H9 (cell line): ENCODE data around the gene C1orf122. TPM values are rescaled to one million over a fixed set of nuclear protein-coding genes. Genes with fewer than 3 reads are reported as not detected.

Experiments used
- DNase-seq: peaks from one replicate; pipeline ENCODE4 v3.0.0-alpha.2; 2017
- H2AFZ ChIP-seq: one replicate; pipeline ENCODE4 v1.6.1; 2013; ENCODE audit warnings: mild to moderate bottlenecking, low read length, control low read depth, moderate library complexity
- H2AK5ac ChIP-seq: 2 replicates; pipeline ENCODE4 v1.6.1; 2013; ENCODE audit warnings: low read length, control low read depth, mixed read lengths; ENCODE audit not compliant: insufficient read length
- H2BK120ac ChIP-seq: one replicate; pipeline ENCODE4 v1.6.1; 2013; ENCODE audit warnings: low read depth, mild to moderate bottlenecking, low read length, control low read depth, inconsistent platforms; ENCODE audit not compliant: poor library complexity, severe bottlenecking
- H2BK12ac ChIP-seq: 2 replicates; pipeline ENCODE4 v1.6.1; 2013; ENCODE audit warnings: low read length, control low read depth, mixed read lengths, low read depth; ENCODE audit not compliant: insufficient read length
- H2BK15ac ChIP-seq: 2 replicates; pipeline ENCODE4 v1.6.1; 2013; ENCODE audit warnings: low read depth, low read length, control low read depth
- H2BK20ac ChIP-seq: one replicate; pipeline ENCODE4 v1.6.1; 2013; ENCODE audit warnings: low read depth, mild to moderate bottlenecking, low read length, control low read depth, inconsistent platforms; ENCODE audit not compliant: poor library complexity, severe bottlenecking
- H2BK5ac ChIP-seq: 2 replicates; pipeline ENCODE4 v1.6.1; 2013; ENCODE audit warnings: low read length, control low read depth, mixed read lengths; ENCODE audit not compliant: insufficient read length
- H3K14ac ChIP-seq: 2 replicates; pipeline ENCODE4 v1.6.1; 2013; ENCODE audit warnings: low read length, control low read depth; ENCODE audit not compliant: insufficient read depth
- H3K18ac ChIP-seq: 2 replicates; pipeline ENCODE4 v1.6.1; 2013; ENCODE audit warnings: low read depth, mild to moderate bottlenecking, mixed read lengths, low read length, control low read depth; ENCODE audit not compliant: insufficient read length
- H3K23ac ChIP-seq: 2 replicates; pipeline ENCODE4 v1.6.1; 2013; ENCODE audit warnings: low read length, control low read depth, mixed read lengths, low read depth; ENCODE audit not compliant: insufficient read length
- H3K23me2 ChIP-seq: 2 replicates; pipeline ENCODE4 v1.6.1; 2013; ENCODE audit warnings: low read depth, mild to moderate bottlenecking, mixed read lengths, low read length, control low read depth; ENCODE audit not compliant: insufficient read length, poor library complexity, severe bottlenecking
- H3K27ac ChIP-seq: 2 replicates; pipeline ENCODE4 v1.5.1; 2013; ENCODE audit warnings: low read length, control low read depth, mixed read lengths, low read depth; ENCODE audit not compliant: insufficient read length
- H3K27me3 ChIP-seq: 2 replicates; pipeline ENCODE4 v1.6.1; 2013; ENCODE audit warnings: low read length, control low read depth, inconsistent platforms; ENCODE audit not compliant: insufficient read depth
- H3K4ac ChIP-seq: 2 replicates; pipeline ENCODE4 v1.6.1; 2013; ENCODE audit warnings: low read depth, mild to moderate bottlenecking, control low read depth, inconsistent platforms, low read length, moderate library complexity
- H3K4me1 ChIP-seq: 2 replicates; pipeline ENCODE4 v1.6.1; 2013; ENCODE audit warnings: low read length, control low read depth, inconsistent platforms; ENCODE audit not compliant: insufficient read depth
- H3K4me2 ChIP-seq: 2 replicates; pipeline ENCODE4 v1.6.1; 2013; ENCODE audit warnings: low read length, control low read depth, mixed read lengths; ENCODE audit not compliant: insufficient read length, insufficient read depth
- H3K56ac ChIP-seq: 2 replicates; pipeline ENCODE4 v1.6.1; 2013; ENCODE audit warnings: low read depth, mild to moderate bottlenecking, mixed read lengths, low read length, control low read depth; ENCODE audit not compliant: insufficient read length
- H3K79me1 ChIP-seq: 2 replicates; pipeline ENCODE4 v1.6.1; 2013; ENCODE audit warnings: low read depth, mild to moderate bottlenecking, moderate library complexity, low read length, control low read depth, inconsistent platforms; ENCODE audit not compliant: insufficient read depth, poor library complexity, severe bottlenecking
- H3K79me2 ChIP-seq: 2 replicates; pipeline ENCODE4 v1.6.1; 2013; ENCODE audit warnings: low read length, control low read depth, inconsistent platforms; ENCODE audit not compliant: insufficient read depth
- H3K9ac ChIP-seq: 2 replicates; pipeline ENCODE4 v1.6.1; 2013; ENCODE audit warnings: low read length, control low read depth, mixed read lengths; ENCODE audit not compliant: insufficient read length; ENCODE audit errors: extremely low read depth
- H3K9me3 ChIP-seq: one replicate; pipeline ENCODE4 v1.6.1; 2013; ENCODE audit warnings: low read depth, low read length, inconsistent platforms; ENCODE audit not compliant: control insufficient read depth
- H3T11ph ChIP-seq: one replicate; pipeline ENCODE4 v1.6.1; 2013; ENCODE audit warnings: mild to moderate bottlenecking, low read length, control low read depth, inconsistent platforms
- H4K20me1 ChIP-seq: one replicate; pipeline ENCODE4 v1.6.1; 2013; ENCODE audit not compliant: control insufficient read depth, insufficient read length, insufficient read depth
- H4K5ac ChIP-seq: 2 replicates; pipeline ENCODE4 v1.6.1; 2013; ENCODE audit warnings: low read depth, mild to moderate bottlenecking, mixed read lengths, low read length, control low read depth; ENCODE audit not compliant: insufficient read length
- H4K8ac ChIP-seq: replicated peaks from 2 replicates; pipeline ENCODE4 v1.6.1; 2013; ENCODE audit warnings: low read length, control low read depth, mixed read lengths, low read depth; ENCODE audit not compliant: insufficient read length
- H4K91ac ChIP-seq: 2 replicates; pipeline ENCODE4 v1.6.1; 2013; ENCODE audit warnings: low read depth, mild to moderate bottlenecking, moderate library complexity, mixed read lengths, low read length, control low read depth; ENCODE audit not compliant: insufficient read length
- H3K27ac Mint-ChIP-seq, 3 experiments: 2 replicates in 2 of 3; 3 replicates in 1 of 3; pipeline ENCODE4 v1.8.0; 2020 to 2021; ENCODE audit warnings: mixed read lengths in 3 of 3, mild to moderate bottlenecking in 1 of 3, moderate library complexity in 1 of 3
- H3K27me3 Mint-ChIP-seq: 2 replicates; pipeline ENCODE4 v1.8.0; 2021; ENCODE audit warnings: low read depth, mild to moderate bottlenecking, moderate library complexity, mixed read lengths
- H3K36me3 Mint-ChIP-seq, 3 experiments: 2 replicates in 2 of 3; 3 replicates in 1 of 3; pipeline ENCODE4 v1.8.0; 2020 to 2021; ENCODE audit warnings: low read depth in 3 of 3, mixed read lengths in 3 of 3; ENCODE audit not compliant: insufficient read depth in 1 of 3
- H3K4me1 Mint-ChIP-seq, 2 experiments: 2 replicates each; pipeline ENCODE4 v1.8.0; 2020; ENCODE audit warnings: mixed read lengths in 2 of 2
- H3K4me3 Mint-ChIP-seq, 2 experiments: 2 replicates in 1 of 2; 3 replicates in 1 of 2; pipeline ENCODE4 v1.8.0; 2020 to 2021; ENCODE audit warnings: mild to moderate bottlenecking in 2 of 2, mixed read lengths in 2 of 2, moderate library complexity in 1 of 2
- H3K9me3 Mint-ChIP-seq, 2 experiments: 2 replicates in 1 of 2; 3 replicates in 1 of 2; pipeline ENCODE4 v1.8.0; 2020; ENCODE audit warnings: mild to moderate bottlenecking in 2 of 2, mixed read lengths in 2 of 2, moderate library complexity in 1 of 2
- CTCF ChIP-seq: fragments of 200-600 bp; sonication (generic); conservative IDR thresholded peaks from 3 replicates; pipeline ENCODE4 v1.8.0; 2021; ENCODE audit warnings: antibody characterized with exemption, mild to moderate bottlenecking
- WGBS: extraction: QIAGEN DNeasy Blood & Tissue Kit; methylation state at CpG from one replicate; pipeline ENCODE4 v1.1.7; 2013; ENCODE audit warnings: missing lambda C conversion rate, low lambda C conversion rate, mixed read lengths; ENCODE audit not compliant: insufficient read length; ENCODE audit errors: extremely low coverage; 5-methylcytosine and 5-hydroxymethylcytosine counted together
- total RNA-seq: library from RNA; stranded (reverse); gene quantifications from 2 replicates; pipeline ENCODE4 v1.2.1, GENCODE V29; 2021

Gene C1orf122
- total RNA-seq, 1 experiment from 2014 or later: 59.3 TPM

- Mint-ChIP-seq H3K36me3 (peaks cover 29 to 46% (median 30%) of the 10 kb centered on the region in 3 experiments), H3K27ac (peak overlapping the region; percentile 61 to 98 (median 89); a peak in 5 of 7 replicates), H3K4me1 (peaks cover 10 to 11% of the 10 kb centered on the region in 2 experiments), H3K9me3 (no peaks in the 10 kb centered on the region), H3K27me3 (no peaks in the 10 kb centered on the region; the same call in 1 of the 2 replicates), H3K4me3 (peak overlapping the region; percentile 84 to 93)
- H3K56ac ChIP-seq: no peak overlapping the region
- no peak overlapping the region for H2AFZ ChIP-seq
- H3K79me1 ChIP-seq: peaks cover 9% of the 10 kb centered on the region
- no CpG with 5 or more reads among the region's 54 CpGs for WGBS
- H2BK5ac ChIP-seq: no peak overlapping the region
- H3K4ac ChIP-seq: no peak overlapping the region
- no peak overlapping the region for H2BK12ac ChIP-seq
- no peak overlapping the region for H2BK20ac ChIP-seq
- H2BK120ac ChIP-seq: no peak overlapping the region
- no peak overlapping the region for H4K5ac ChIP-seq
- 0 out of 3 replicates have a peak, but pooled peaks have one; percentile 10 for TF ChIP-seq CTCF
- H4K8ac ChIP-seq: no peak overlapping the region
- no peak overlapping the region for H3K27ac ChIP-seq
- no peaks in the 10 kb centered on the region for H4K20me1 ChIP-seq
- no peak overlapping the region for H3K14ac ChIP-seq
- H2AK5ac ChIP-seq: no peak overlapping the region
- no peak overlapping the region for H4K91ac ChIP-seq
- DNase-seq: peak; percentile 48
- peak overlapping the region; percentile 68 for H3K4me2 ChIP-seq
- H2BK15ac ChIP-seq: no peak overlapping the region
- peak overlapping the region; percentile 39 for H3K9ac ChIP-seq
- H3K23ac ChIP-seq: no peak overlapping the region
- H3K4me1 ChIP-seq: no peaks in the 10 kb centered on the region; the same call in 1 of the 2 replicates
- H3K27me3 ChIP-seq: no peaks in the 10 kb centered on the region
- H3K79me2 ChIP-seq: peaks cover 9% of the 10 kb centered on the region; the same call in 1 of the 2 replicates
- no peaks in the 10 kb centered on the region for H3K9me3 ChIP-seq
- no peak overlapping the region for H3K18ac ChIP-seq
- H3K23me2 ChIP-seq: peaks cover 8% of the 10 kb centered on the region
- no peak overlapping the region for H3T11ph ChIP-seq
Observed at GRCh38 chr1:37808369-37809319, 1.1 kb downstream of the C1orf122 start.
